CD4-positive, alpha-beta T cell treated with Interleukin-17A for 4 hours (primary cell): Measurements from ENCODE around the gene CREB3L2.

ENCODE experiments used
- DNase-seq: peaks from one replicate; pipeline ENCODE4 v3.0.0-alpha.2; 2020; ENCODE audit warnings: mixed read lengths

Gene CREB3L2

DNA sequence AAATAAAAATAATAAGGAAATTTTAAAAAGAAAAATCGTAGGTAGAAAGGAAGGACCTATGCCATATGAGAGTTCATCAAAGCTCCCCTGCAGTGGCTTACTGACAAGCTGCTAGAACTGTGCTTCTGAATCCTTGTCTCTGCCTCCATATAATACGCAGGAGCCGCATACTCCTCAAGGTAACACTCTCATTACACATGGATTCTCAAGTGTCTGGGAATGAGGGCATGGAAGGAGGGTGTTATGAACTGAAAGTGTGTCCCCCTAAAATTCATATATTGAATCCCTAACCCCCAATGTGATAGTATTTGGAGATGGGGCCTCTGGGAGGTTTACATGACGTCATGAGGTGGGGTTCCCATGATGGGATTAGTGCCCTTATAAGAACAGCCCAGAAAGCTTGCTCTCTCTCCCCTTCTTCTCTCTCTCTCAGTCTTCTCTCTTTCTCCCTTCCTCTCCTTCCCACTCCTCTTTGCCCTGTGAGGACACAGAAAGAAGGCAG is 35.2 kb downstream of the CREB3L2 start:
- DNase-seq: no peak

GRCh38 chr7:137965942-137966640 is 35.8 kb downstream of the CREB3L2 start:
- no peak for DNase-seq

DNA sequence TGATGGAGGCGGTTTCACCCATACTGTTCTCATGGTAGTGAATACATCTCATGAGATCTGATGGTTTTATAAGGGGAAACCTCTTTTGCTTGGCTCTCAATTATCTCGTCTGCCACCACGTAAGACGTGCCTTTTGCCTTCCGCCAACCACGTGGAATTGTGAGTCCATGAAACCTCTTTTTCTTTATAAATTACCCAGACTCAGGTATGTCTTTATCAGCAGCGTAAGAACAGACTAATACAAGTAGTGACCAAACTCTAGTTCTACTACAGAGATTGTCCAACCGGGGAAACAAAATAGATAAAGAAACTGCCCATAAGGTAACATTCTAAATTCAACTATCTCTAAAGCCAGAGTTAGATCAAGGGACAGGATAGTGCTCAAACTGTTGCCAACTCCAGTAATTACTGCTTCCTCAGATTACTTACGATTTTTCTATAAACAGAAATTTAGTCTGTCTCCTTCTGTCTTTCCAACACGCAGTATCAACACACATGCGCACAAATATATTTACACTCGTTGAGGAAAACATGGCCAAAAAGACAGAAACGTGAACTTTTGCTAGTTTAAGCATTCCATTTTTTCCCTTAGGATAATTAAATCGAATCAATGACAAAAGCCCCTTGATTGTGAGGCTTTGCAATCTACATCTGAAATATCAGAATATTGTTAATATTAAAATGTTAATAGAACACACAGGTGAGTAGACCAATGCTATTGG is 36.9 kb downstream of the CREB3L2 start:
- no peak for DNase-seq

GRCh38 chr7:137962875-137963507 is 38.9 kb downstream of the CREB3L2 start:
- no peak for DNase-seq

- DNase-seq: no peak
These were observed 39.4 kb downstream of the CREB3L2 start for GRCh38 chr7:137962491-137962874.

DNA sequence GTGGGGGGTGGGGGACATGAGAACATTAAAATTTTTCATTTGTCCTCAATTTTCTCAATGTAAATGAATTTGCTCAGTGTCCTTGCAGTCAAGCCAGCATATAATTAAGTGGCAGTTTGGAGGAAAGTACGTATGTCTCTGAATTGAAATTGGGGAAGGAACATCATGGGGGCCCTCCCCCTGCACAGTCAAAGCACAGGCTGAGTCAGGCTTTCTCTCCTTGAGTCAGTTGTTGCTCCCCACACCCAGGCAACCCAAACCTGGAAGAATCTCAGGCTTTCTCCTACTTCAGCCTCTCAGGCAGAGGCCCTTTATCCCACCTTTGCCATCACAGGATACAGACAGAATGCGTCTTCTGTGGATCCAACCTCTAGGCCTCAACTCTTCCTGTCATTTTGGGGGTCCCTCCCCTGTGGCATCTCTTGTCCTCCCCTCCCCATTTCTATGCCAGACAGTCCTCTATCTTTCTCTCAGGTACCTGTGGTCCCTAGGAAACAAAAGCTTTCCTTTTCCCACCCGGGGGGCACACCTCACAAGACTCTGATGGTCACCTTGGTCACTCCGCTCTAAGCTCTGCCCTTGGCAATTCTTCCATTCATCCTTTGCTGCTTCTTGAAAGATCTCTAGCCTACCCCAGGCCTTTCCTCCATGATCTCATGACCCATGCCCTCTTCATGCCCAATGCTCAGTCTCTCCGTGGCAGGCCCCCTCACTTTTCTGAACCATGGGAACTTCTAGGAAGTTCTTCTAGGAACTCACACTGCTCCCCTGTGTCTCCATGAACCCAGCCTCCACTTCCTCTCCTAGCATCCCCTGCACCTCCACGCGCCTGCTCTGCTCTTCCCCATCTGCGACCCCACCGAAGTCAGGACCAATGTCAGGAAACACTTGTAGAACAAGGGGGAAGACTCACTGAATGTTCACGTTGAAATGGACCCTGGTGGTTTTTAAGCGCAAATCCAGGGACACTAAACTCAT is 40.4 kb downstream of the CREB3L2 start:
- DNase-seq: no peak

GRCh38 chr7:137960020-137960419 is 41.9 kb downstream of the CREB3L2 start:
- DNase-seq: no peak

DNA sequence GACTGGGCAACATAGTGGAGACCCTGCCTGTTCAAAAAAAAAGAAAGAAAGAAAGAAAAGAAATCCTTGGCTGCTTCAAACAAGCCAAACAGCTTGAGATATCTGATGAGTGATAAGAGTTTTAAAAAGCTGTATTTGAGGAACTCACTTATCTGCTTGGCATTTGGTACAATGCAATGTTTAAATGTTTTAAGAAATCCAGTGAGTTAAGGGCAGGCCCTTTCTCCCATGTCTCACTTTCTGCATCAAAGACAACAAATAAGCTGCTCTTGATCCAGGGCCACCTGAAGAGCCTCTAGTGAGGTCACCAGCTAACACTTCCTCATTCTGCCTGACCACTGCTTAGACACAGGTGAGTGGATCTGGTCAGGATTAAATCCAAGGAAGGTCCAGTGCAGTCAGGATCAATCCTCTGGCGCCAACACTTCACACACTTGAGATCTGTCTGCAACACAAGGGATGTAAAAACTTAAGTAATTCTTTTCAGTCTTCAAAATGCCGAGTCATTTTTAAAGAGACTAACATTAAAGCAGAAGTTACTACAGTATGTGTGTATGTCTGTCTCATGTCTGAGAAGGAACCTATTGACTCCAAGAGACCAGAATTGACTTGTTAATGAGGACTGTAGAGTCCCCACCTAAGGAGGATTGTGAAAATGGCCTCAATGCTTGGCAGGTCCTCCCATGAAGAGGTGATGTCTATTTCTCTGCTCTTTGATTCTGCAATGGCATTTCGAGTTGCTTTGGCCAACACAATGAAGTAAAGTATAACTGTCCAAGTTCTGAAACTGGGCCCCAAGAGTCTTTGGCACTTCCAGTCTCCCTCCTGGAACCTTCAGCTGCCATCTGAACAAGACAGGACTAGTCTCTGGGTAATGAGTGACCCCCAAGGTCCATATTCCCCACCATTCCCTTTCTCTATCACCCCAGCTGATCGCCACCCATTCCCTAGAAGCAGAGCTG is 43.1 kb downstream of the CREB3L2 start:
- DNase-seq: no peak

GRCh38 chr7:137957887-137958286 is 44.0 kb downstream of the CREB3L2 start:
- DNase-seq: no peak

GRCh38 chr7:137956591-137956990 is 45.3 kb downstream of the CREB3L2 start:
- DNase-seq: no peak

DNA sequence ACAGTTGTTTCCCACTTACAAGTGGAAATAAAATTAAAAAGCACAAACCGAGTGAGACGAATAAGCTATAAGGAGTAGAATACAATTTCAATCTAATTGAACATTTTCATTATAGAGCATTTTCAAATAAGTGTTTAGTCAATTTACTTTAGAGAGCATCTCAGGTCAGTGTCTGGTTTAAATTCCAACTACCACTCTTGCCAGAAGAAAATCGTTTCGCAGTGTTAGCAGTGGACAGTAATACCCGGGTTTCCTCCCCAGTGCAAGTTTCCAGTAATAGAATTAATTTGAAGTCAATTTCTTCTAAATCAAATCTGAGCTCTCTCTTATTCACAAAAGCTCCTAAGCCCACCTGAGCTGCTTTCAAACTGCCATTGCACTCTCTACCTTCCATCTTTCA is 45.7 kb downstream of the CREB3L2 start:
- no peak for DNase-seq

- DNase-seq: no peak
These were observed 47.3 kb downstream of the CREB3L2 start for GRCh38 chr7:137954614-137955013.

GRCh38 chr7:137953665-137954470 is 48.0 kb downstream of the CREB3L2 start:
- DNase-seq: no peak

GRCh38 chr7:137953043-137953664 is 48.7 kb downstream of the CREB3L2 start:
- DNase-seq: no peak

- no peak for DNase-seq
These were observed 49.5 kb downstream of the CREB3L2 start for GRCh38 chr7:137952426-137952805.

DNA sequence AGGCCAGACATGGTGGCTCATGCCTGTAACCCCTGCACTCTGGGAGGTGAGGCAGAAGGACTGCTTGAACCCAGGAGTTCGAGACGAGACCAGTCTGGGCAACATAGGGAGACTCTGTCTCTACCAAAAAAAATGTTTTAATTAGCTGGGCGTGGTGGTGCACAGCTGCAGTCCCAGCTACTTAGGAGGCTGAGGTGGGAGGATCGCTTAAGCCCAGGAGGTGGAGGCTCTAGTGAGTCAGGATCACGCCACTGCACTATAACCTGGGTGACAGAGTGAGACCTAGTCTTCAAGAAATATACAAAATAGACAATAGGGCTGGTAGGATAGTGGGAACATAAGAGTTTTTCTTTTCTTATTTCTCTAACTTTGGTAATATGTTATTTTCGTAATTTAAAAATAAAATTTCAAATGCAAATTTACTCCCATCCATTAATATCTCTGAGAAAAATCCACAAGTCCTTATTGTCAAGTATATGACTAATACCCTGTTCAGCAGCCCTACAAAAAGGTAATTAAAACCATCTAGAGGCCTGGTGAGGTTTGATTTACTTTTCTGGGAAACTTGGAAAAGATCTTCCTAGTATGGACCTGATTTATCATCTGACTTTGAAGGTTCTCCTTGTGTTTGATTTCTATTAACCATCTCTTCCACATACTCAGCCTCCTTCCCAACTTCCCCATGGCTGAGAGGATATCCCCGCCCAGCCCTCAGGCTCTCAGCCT is 50.0 kb downstream of the CREB3L2 start:
- DNase-seq: no peak

DNA sequence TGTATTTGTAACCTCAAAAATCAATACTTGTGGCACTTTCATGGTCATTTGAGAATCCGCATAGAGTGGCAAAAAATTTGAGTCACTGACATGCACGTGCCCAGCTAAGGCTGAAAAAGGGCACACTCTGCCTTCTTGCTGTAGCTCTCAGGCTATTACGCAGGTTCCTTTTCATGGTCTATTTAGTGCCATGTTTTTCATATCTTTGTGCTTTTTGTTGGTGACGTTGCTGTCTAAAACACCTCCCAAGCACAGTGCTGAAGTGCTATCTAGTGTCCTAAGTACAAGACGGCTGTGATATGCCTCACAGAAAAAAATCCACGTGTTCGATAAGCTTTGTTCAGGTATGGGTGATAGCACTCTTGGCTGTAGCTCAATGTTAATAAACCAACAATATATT is 50.9 kb downstream of the CREB3L2 start:
- no peak for DNase-seq

GRCh38 chr7:137950263-137950621 is 51.6 kb downstream of the CREB3L2 start:
- DNase-seq: no peak
